Activated CD4-positive, CD25-positive, alpha-beta regulatory T cell (primary cell): ENCODE data around the gene SEMA5A.

ENCODE experiments used
- DNase-seq, 4 experiments: peaks; one replicate each; lab custom pipeline; 2025; lab: John Stamatoyannopoulos, UW

SEMA5A gene

GRCh38 chr5:9395706-9396105 is 150.2 kb downstream of the SEMA5A start:
- no peak for DNase-seq

GRCh38 chr5:9394221-9394620 is 151.7 kb downstream of the SEMA5A start:
- DNase-seq: no peak

GRCh38 chr5:9392625-9393024 is 153.2 kb downstream of the SEMA5A start:
- DNase-seq: no peak

- DNase-seq: no peak
Measured at GRCh38 chr5:9391080-9391479, 154.8 kb downstream of the SEMA5A start.

GRCh38 chr5:9390113-9390512 is 155.8 kb downstream of the SEMA5A start:
- no peak for DNase-seq

GRCh38 chr5:9388941-9389674 is 156.8 kb downstream of the SEMA5A start:
- no peak for DNase-seq

GRCh38 chr5:9387879-9388278 is 158.0 kb downstream of the SEMA5A start:
- no peak for DNase-seq

GRCh38 chr5:9386945-9387344 is 158.9 kb downstream of the SEMA5A start:
- no peak for DNase-seq

- no peak for DNase-seq
Measured at GRCh38 chr5:9382522-9382921, 163.4 kb downstream of the SEMA5A start.

- no peak for DNase-seq
Measured at GRCh38 chr5:9381464-9381863, 164.4 kb downstream of the SEMA5A start.

- no peak for DNase-seq
Measured at GRCh38 chr5:9380109-9380508, 165.8 kb downstream of the SEMA5A start.

- DNase-seq: no peak
Measured at GRCh38 chr5:9376363-9377117, 169.3 kb downstream of the SEMA5A start.

GRCh38 chr5:9375756-9376155 is 170.1 kb downstream of the SEMA5A start:
- no peak for DNase-seq

GRCh38 chr5:9374025-9374424 is 171.8 kb downstream of the SEMA5A start:
- DNase-seq: no peak

GRCh38 chr5:9373571-9373970 is 172.3 kb downstream of the SEMA5A start:
- DNase-seq: no peak

- DNase-seq: no peak
Measured at GRCh38 chr5:9370256-9370655, 175.6 kb downstream of the SEMA5A start.

GRCh38 chr5:9365512-9365911 is 180.4 kb downstream of the SEMA5A start:
- DNase-seq: no peak

GRCh38 chr5:9363449-9363848 is 182.4 kb downstream of the SEMA5A start:
- no peak for DNase-seq

- DNase-seq: no peak
Measured at GRCh38 chr5:9363026-9363425, 182.8 kb downstream of the SEMA5A start.

GRCh38 chr5:9362600-9362999 is 183.3 kb downstream of the SEMA5A start:
- DNase-seq: no peak

GRCh38 chr5:9361835-9362234 is 184.0 kb downstream of the SEMA5A start:
- DNase-seq: no peak

GRCh38 chr5:9358961-9359685 is 186.8 kb downstream of the SEMA5A start:
- DNase-seq: no peak

GRCh38 chr5:9356351-9356825 is 189.5 kb downstream of the SEMA5A start:
- no peak for DNase-seq
